ENCODE results near the gene EIF3L. TPM values are rescaled to one million over a fixed set of nuclear protein-coding genes. Genes with fewer than 3 reads are reported as not detected.

EIF3L gene
- total and polyA plus RNA-seq, 11 donors, result 111 to 456 (median 357) TPM

DNA sequence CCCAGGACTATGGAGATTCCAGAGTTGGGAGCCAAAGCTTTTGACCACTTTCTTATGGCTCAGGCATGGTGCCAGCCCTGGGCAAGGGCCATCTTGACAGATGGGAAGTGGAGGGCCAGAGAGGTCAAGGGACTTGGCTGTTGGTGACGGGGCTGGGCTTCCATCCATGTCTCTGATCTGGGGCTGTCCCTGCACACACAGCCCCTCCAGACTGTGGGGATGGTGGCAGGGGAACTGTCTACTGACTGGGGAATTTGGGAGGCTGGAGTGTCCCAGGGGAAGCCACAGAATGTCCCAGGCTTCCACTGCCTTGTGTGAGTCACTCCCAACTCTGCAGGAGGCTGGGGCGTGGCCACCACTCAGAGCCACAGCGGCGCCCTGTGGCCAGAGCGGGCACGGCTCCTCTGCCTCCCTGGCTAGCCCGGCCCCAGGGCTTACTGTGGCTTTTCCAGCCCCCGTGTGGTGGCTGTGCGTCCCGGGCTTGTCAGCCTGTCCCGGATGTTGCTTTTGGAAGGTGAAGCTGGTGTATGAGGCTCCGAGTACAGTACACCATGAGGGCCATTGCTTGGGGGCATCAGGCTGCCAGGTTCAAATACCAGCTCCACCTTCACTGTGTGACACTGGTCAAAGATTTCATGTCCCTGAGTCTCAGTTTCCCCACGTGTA is 84.6 kb downstream of the EIF3L start:
- no peak for TF ChIP-seq POLR2A (IDR thresholded peaks at IDR 0.05)
- TF ChIP-seq, protein P1, sequence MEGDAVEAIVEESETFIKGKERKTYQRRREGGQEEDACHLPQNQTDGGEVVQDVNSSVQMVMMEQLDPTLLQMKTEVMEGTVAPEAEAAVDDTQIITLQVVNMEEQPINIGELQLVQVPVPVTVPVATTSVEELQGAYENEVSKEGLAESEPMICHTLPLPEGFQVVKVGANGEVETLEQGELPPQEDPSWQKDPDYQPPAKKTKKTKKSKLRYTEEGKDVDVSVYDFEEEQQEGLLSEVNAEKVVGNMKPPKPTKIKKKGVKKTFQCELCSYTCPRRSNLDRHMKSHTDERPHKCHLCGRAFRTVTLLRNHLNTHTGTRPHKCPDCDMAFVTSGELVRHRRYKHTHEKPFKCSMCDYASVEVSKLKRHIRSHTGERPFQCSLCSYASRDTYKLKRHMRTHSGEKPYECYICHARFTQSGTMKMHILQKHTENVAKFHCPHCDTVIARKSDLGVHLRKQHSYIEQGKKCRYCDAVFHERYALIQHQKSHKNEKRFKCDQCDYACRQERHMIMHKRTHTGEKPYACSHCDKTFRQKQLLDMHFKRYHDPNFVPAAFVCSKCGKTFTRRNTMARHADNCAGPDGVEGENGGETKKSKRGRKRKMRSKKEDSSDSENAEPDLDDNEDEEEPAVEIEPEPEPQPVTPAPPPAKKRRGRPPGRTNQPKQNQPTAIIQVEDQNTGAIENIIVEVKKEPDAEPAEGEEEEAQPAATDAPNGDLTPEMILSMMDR (IDR thresholded peaks at IDR 0.05), result peak; percentile 88 to 99 (median 95)
- ATAC-seq (peak; percentile 93 to 98 (median 96)), DNase-seq (peak; percentile 87 to 94 (median 92))
- H3K27ac ChIP-seq, result peak overlapping the region in 11 of 12 donors; percentile 16 to 80 (median 60)
- no peaks in the 10 kb centered on the region for H3K9me3 ChIP-seq
- peaks cover 6 to 40% (median 14%) of the 10 kb centered on the region in 12 donors for H3K4me1 ChIP-seq
- intact Hi-C loops (cut with DNase I), result loop anchor here in 6 of 10 donors (1.0 to 10.0 kb wide), 5 partner anchors 27 to 119 kb away; partner anchors contain the start of gene MICALL1 (in 2 of the 6)
- no peak overlapping the region for H3K4me3 ChIP-seq
- H3K27me3 ChIP-seq, result no peaks in the 10 kb centered on the region
- WGBS, 4 donors, result 4 to 11% (median 6%) methylated on average over 8 to 13 of the region's 13 CpGs
- peaks cover 0 to 75% (median 42%) of the 10 kb centered on the region in 9 donors for H3K36me3 ChIP-seq

MicroRNAs within 50 kb of the gene (microRNA counts, 767-probe panel; counts per million panel counts)
- microRNA hsa-miR-658 (71.6 to 1,349 counts per million in 2 donors), microRNA hsa-miR-659-3p (0 to 1,798 counts per million in 2 donors)

Small RNA genes within 50 kb of the gene (microRNA-seq; reads per million reads assigned to microRNA genes)
- gene MIR659, result 0 to 0.21 (median 0.10) reads per million in 4 donors

Other genes with a start within 250 kb of the EIF3L start
- 10 to 100 TPM; 22.7 to 45.7 (median 27.4) TPM for gene GGA1, start 240.6 kb upstream of the EIF3L start, total RNA-seq
- gene GGA1, start 240.6 kb upstream of the EIF3L start, polyA plus RNA-seq, result 10 to 100 TPM; 27.4 to 39.4 TPM
- 10 to 100 TPM in 1 of 9 donors, 1 to 10 TPM in 6, under 1 TPM in 2; 0.44 to 19.7 (median 2.0) TPM for gene SH3BP1, start 209.8 kb upstream of the EIF3L start, total RNA-seq
- gene SH3BP1, start 209.8 kb upstream of the EIF3L start, polyA plus RNA-seq, result 1 to 10 TPM in 1 of 2 donors, under 1 TPM in 1; 1.00 to 2.2 TPM
- 10 to 100 TPM; 15.2 to 33.1 (median 25.9) TPM for gene PDXP, start 190.7 kb upstream of the EIF3L start, total RNA-seq
- gene PDXP, start 190.7 kb upstream of the EIF3L start, polyA plus RNA-seq, result 10 to 100 TPM; 12.8 to 36.4 TPM
- 1,000 to 10,000 TPM in 3 of 9 donors, 100 to 1,000 TPM in 6; 722 to 2,034 (median 903) TPM for gene LGALS1, start 173.8 kb upstream of the EIF3L start, total RNA-seq
- 1,000 to 10,000 TPM; 1,230 to 2,204 TPM for gene LGALS1, start 173.8 kb upstream of the EIF3L start, polyA plus RNA-seq
- gene NOL12, start 163.1 kb upstream of the EIF3L start, total RNA-seq, result 10 to 100 TPM in 8 of 9 donors, 1 to 10 TPM in 1; 8.0 to 16.3 (median 13.8) TPM
- gene NOL12, start 163.1 kb upstream of the EIF3L start, polyA plus RNA-seq, result 10 to 100 TPM; 16.8 to 29.2 TPM
- gene TRIOBP, start 152.4 kb upstream of the EIF3L start, total RNA-seq, result 100 to 1,000 TPM in 4 of 9 donors, 10 to 100 TPM in 5; 67.9 to 147 (median 94.7) TPM
- gene TRIOBP, start 152.4 kb upstream of the EIF3L start, polyA plus RNA-seq, result 100 to 1,000 TPM in 1 of 2 donors, 10 to 100 TPM in 1; 54.9 to 119 TPM
- gene GCAT, start 41.5 kb upstream of the EIF3L start, total RNA-seq, result 10 to 100 TPM; 25.2 to 83.6 (median 39.7) TPM
- gene GCAT, start 41.5 kb upstream of the EIF3L start, polyA plus RNA-seq, result 10 to 100 TPM; 26.7 to 53.4 TPM
- not detected for gene GALR3, start 26.0 kb upstream of the EIF3L start, total RNA-seq
- not detected for gene GALR3, start 26.0 kb upstream of the EIF3L start, polyA plus RNA-seq
- gene ANKRD54, start 5.1 kb upstream of the EIF3L start, total RNA-seq, result 10 to 100 TPM; 11.6 to 44.6 (median 15.9) TPM
- gene ANKRD54, start 5.1 kb upstream of the EIF3L start, polyA plus RNA-seq, result 10 to 100 TPM; 15.7 to 20.4 TPM
- 10 to 100 TPM; 15.8 to 40.7 (median 17.8) TPM for gene MICALL1, start 56.9 kb downstream of the EIF3L start, total RNA-seq
- gene MICALL1, start 56.9 kb downstream of the EIF3L start, polyA plus RNA-seq, result 10 to 100 TPM; 10.6 to 21.3 TPM
- gene C22orf23, start 104.2 kb downstream of the EIF3L start, total RNA-seq, result under 1 TPM in 7 of 9 donors, not detected in 2; 0.16 to 0.80 (median 0.44) TPM
- under 1 TPM; 0.37 to 0.65 TPM for gene C22orf23, start 104.2 kb downstream of the EIF3L start, polyA plus RNA-seq
- 100 to 1,000 TPM in 1 of 9 donors, 10 to 100 TPM in 8; 60.7 to 120 (median 77.5) TPM for gene POLR2F, start 104.3 kb downstream of the EIF3L start, total RNA-seq
- gene POLR2F, start 104.3 kb downstream of the EIF3L start, polyA plus RNA-seq, result 100 to 1,000 TPM; 140 to 218 TPM
- 1 to 10 TPM in 5 of 9 donors, under 1 TPM in 4; 0.43 to 7.6 (median 1.1) TPM for gene SOX10, start 135.1 kb downstream of the EIF3L start, total RNA-seq
- gene SOX10, start 135.1 kb downstream of the EIF3L start, polyA plus RNA-seq, result 1 to 10 TPM in 1 of 2 donors, under 1 TPM in 1; 0.82 to 1.8 TPM
- 10 to 100 TPM; 18.8 to 39.5 (median 22.2) TPM for gene PICK1, start 208.0 kb downstream of the EIF3L start, total RNA-seq
- gene PICK1, start 208.0 kb downstream of the EIF3L start, polyA plus RNA-seq, result 10 to 100 TPM; 26.5 to 41.5 TPM
- gene SLC16A8, start 234.8 kb downstream of the EIF3L start, total RNA-seq, result not detected
- gene SLC16A8, start 234.8 kb downstream of the EIF3L start, polyA plus RNA-seq, result under 1 TPM in 1 of 2 donors, not detected in 1; 0.34 TPM